ENCODE data around the gene RAP2B.

- TF ChIP-seq REST (IDR thresholded peaks at IDR 0.05; ENCODE audit: insufficient read depth in 1 of 2, low read depth in 2 of 2, low read length in 2 of 2) (no peak), FOXP2 (optimal IDR thresholded peaks at IDR 0.05; ENCODE audit: borderline replicate concordance, extremely low read depth, extremely low read length, insufficient read depth) (no peak)
Observed at GRCh38 chr3:153144779-153145178, 17.2 kb upstream of the RAP2B start.

All from PFSK-1 (cell line).